ENCODE data around the gene FAM83C.

Gene FAM83C

GRCh38 chr20:35287509-35288324, 4.5 kb downstream of the FAM83C start:
- TF ChIP-seq CTCF (IDR thresholded peaks at IDR 0.05; ENCODE audit: insufficient read depth, low read depth, low read length, missing control alignments), result no peak
- DNase-seq (ENCODE audit: low read depth), result no peak
- no peak overlapping the region for H3K4me3 ChIP-seq (ENCODE audit: low read depth, low read length)

GRCh38 chr20:35286899-35287508, 5.2 kb downstream of the FAM83C start:
- no peak for TF ChIP-seq CTCF (IDR thresholded peaks at IDR 0.05; ENCODE audit: insufficient read depth, low read depth, low read length, missing control alignments)
- H3K4me3 ChIP-seq (ENCODE audit: low read depth, low read length), result no peak overlapping the region
- no peak for DNase-seq (ENCODE audit: low read depth)

GRCh38 chr20:35286077-35286898, 5.9 kb downstream of the FAM83C start:
- DNase-seq (ENCODE audit: low read depth), result no peak
- TF ChIP-seq CTCF (IDR thresholded peaks at IDR 0.05; ENCODE audit: insufficient read depth, low read depth, low read length, missing control alignments), result no peak
- H3K4me3 ChIP-seq (ENCODE audit: low read depth, low read length), result no peak overlapping the region

GRCh38 chr20:35285806-35286076, 6.5 kb downstream of the FAM83C start:
- DNase-seq (ENCODE audit: low read depth), result no peak
- no peak overlapping the region for H3K4me3 ChIP-seq (ENCODE audit: low read depth, low read length)
- TF ChIP-seq CTCF (IDR thresholded peaks at IDR 0.05; ENCODE audit: insufficient read depth, low read depth, low read length, missing control alignments), result no peak

- DNase-seq (ENCODE audit: low read depth), result no peak
- TF ChIP-seq CTCF (IDR thresholded peaks at IDR 0.05; ENCODE audit: insufficient read depth, low read depth, low read length, missing control alignments), result no peak
- H3K4me3 ChIP-seq (ENCODE audit: low read depth, low read length), result peak overlapping the region; percentile 93
Observed at GRCh38 chr20:35284992-35285805, 7.0 kb downstream of the FAM83C start.

- DNase-seq (ENCODE audit: low read depth), result peak; percentile 93
- H3K4me3 ChIP-seq (ENCODE audit: low read depth, low read length), result peak within 1 kb of the TSS; percentile 93
- no peak for TF ChIP-seq CTCF (IDR thresholded peaks at IDR 0.05; ENCODE audit: insufficient read depth, low read depth, low read length, missing control alignments)
Observed at GRCh38 chr20:35284267-35284991, 7.8 kb downstream of the FAM83C start, which contains the start of gene EIF6. Gene EIF6 (minus strand): TSS chr20:35284772. CDS start chr20:35284487, 285 bp downstream.
